Activated CD4-positive, alpha-beta T cell treated with anti-CD3 and anti-CD28 coated beads for 36 hours (primary cell): ENCODE results near the gene ERCC1. TPM values are rescaled to one million over a fixed set of nuclear protein-coding genes. Genes with fewer than 3 reads are reported as not detected.
"Not testable (repeated sequence)": the region's sequence is repeated elsewhere in the genome, so short reads cannot be mapped to it uniquely, and the experiment has no call there.

Experiments used
- ATAC-seq: fragments of 200-7000 bp; cut with Tn5 transposase; one replicate; pipeline ENCODE4 v1.10.0; 2021; ENCODE audit warnings: mild to moderate bottlenecking, moderate library complexity
- CTCF ChIA-PET: fragments of 350-600 bp; sonication (Branson Sonifier 250); formaldehyde crosslinking; loops from one replicate; lab custom pipeline; 2021; ENCODE audit warnings: antibody characterized with exemption; lab: Charles Lee
- POLR2A ChIA-PET: fragments of 350-600 bp; sonication (Branson Sonifier 250); formaldehyde crosslinking; loops from one replicate; lab custom pipeline; 2021; ENCODE audit warnings: antibody characterized with exemption, inconsistent platforms; lab: Charles Lee
- DNase-seq: peaks from one replicate; pipeline ENCODE4 v3.0.0-alpha.2; 2020
- H3K27ac Mint-ChIP-seq: one replicate; pipeline ENCODE4 v1.8.0; 2021; ENCODE audit warnings: mixed read lengths
- H3K27me3 Mint-ChIP-seq: one replicate; pipeline ENCODE4 v1.8.0; 2021; ENCODE audit warnings: mixed read lengths
- H3K36me3 Mint-ChIP-seq: one replicate; pipeline ENCODE4 v1.8.0; 2021; ENCODE audit warnings: low read depth, mixed read lengths
- H3K4me1 Mint-ChIP-seq: one replicate; pipeline ENCODE4 v1.8.0; 2021; ENCODE audit warnings: mixed read lengths
- H3K4me3 Mint-ChIP-seq: one replicate; pipeline ENCODE4 v1.8.0; 2021; ENCODE audit warnings: mild to moderate bottlenecking, moderate library complexity, mixed read lengths
- H3K9me3 Mint-ChIP-seq: one replicate; pipeline ENCODE4 v1.8.0; 2021; ENCODE audit warnings: low read depth, mixed read lengths
- intact Hi-C, 2 experiments: fragments of 100-400 bp; cut with DNase I in 1 of 2; cut with micrococcal nuclease in 1 of 2; formaldehyde crosslinking; loops; one replicate each; pipeline versions ENCODE4 v1.14.2 to v1.15.1; 2022 to 2024; cut with DNase I, micrococcal nuclease
- total RNA-seq, 2 experiments: library from RNA; stranded (reverse); gene quantifications; one replicate each; pipeline ENCODE4 v1.2.3, GENCODE V29; 2021

The ERCC1 gene
- total RNA-seq, 2 experiments from 2014 or later, result 58.1 to 71.8 TPM

DNA sequence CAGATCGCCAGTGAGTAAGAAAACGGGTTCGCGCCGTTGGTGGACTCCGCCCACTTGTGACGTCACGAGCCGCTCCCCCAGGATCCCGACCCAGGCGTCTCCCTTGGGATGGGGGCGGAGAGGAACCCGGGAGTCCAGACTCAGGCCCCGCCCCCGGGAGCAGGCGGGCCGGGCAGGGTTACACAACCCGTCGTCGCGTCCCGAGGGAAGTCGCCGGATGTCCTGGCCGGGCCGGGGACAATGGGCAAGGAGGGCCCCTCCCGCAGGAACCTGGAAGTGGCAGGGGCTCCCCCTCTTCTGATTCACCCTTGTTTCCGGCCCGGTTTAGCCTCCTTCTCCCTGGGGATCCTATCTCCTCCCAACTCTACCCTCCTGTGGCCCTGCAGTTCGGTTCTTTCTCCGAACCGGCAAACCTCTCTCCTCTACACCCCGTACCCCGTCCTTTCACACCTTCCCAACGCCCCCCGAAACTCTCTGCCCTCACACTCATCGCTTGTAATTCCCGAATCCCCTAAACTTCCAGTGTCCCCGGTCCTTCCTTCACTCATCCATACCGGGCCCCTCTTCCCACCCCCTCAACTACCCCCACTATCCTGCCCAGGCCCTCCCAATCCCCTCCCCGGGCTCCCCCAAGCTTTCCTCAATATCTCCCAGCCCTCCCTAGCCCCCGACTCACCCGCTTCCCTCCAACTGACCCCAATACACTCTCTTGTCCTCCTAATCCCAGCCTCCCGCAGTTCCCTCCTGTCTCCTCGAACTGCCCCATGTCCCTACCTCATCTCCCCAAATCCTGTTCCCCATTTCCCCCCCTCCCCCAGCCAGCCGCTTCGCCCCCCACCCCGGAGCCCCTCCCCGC, 20.0 kb upstream of the ERCC1 start:
- Mint-ChIP-seq H3K36me3 (no peaks in the 10 kb centered on the region), H3K27me3 (no peaks in the 10 kb centered on the region), H3K9me3 (no peaks in the 10 kb centered on the region), H3K4me1 (peaks cover 47% of the 10 kb centered on the region), H3K4me3 (peak overlapping the region; percentile 74), H3K27ac (peak overlapping the region; percentile 83)
- POLR2A ChIA-PET, result no interaction called here
- intact Hi-C loops, result loop anchor here (1.0 to 5.0 kb wide), 4 partner anchors 24 to 349 kb away; partner anchors contain the start of genes DMWD (in 1 of the 2), FOSB (in 1 of the 2) and POLR1G (in 1 of the 2)
- CTCF ChIA-PET, result no interaction called here
- peak; percentile 79 for DNase-seq
- peak; percentile 46 for ATAC-seq

DNA sequence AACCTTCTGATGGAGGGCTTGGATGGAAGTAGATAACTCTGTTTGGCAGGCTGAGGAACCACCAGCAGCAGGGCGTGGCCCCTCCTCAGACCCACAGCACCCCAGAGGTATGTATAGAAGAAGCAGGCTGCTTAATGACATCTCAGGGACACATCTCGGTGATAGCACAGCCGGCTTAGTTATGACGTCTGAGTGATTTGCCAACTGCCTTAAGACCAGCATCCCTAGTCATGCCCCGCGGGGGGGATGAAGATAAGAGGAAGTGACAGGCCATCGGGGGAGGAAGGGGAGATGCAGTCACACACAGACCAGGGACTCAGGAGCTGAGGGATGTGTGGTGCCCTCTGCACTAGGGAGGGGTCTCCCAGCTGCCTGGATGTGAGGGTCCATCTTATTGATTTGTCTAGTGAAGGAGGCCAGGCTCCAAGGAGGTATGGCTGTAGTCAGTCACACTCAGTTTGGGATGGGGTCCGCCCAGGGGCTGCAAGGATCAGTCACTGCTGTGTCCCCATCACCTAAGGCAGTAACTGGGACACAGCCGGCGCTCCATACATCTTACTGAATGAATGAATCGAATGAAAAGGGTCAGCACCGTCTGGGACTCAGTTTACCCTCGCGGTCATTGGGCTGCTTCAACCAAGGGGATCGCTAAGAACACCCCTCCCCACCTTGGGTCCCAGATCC, 19.2 kb upstream of the ERCC1 start:
- Mint-ChIP-seq H3K4me1 (peaks cover 44% of the 10 kb centered on the region), H3K27ac (peak overlapping the region; percentile 14), H3K4me3 (peak overlapping the region; percentile 74), H3K9me3 (no peaks in the 10 kb centered on the region), H3K27me3 (no peaks in the 10 kb centered on the region), H3K36me3 (no peaks in the 10 kb centered on the region)
- ChIA-PET CTCF (interaction anchor here (0.8 kb wide), 1 partner anchor 10 kb away, joined by 3 read pairs; no protein-coding TSS in a partner anchor), POLR2A (no interaction called here)
- ATAC-seq (peak; percentile 22), DNase-seq (peak; percentile 68)
- intact Hi-C loops, result loop anchor here (2.0 to 5.0 kb wide), 3 partner anchors 36 to 349 kb away; partner anchors contain the start of genes DMWD (in 1 of the 2) and POLR1G (in 1 of the 2)

DNA sequence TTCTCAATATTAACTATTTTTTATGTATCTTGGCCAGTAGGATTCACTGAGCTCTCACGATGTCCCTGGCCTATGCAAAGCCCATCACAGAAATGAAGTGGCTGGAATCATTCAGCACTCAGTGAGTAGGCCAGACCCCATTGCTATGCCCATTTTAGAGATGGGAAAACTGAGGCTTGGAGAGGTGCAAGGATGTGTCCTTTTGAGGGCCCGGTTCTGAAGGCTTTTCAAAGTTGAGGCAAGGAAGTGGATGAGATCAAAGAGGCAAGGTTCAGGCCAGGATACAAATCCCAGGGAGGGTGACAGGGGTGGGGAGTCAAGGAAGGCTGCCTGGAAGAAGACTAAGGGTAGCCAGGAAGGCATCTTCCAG, 18.7 kb upstream of the ERCC1 start:
- Mint-ChIP-seq H3K4me1 (peaks cover 44% of the 10 kb centered on the region), H3K27me3 (no peaks in the 10 kb centered on the region), H3K9me3 (no peaks in the 10 kb centered on the region), H3K36me3 (no peaks in the 10 kb centered on the region), H3K4me3 (peak overlapping the region; percentile 74), H3K27ac (no peak overlapping the region)
- ATAC-seq, result no peak
- ChIA-PET POLR2A (no interaction called here), CTCF (interaction anchor here (0.7 to 0.8 kb wide), 2 partner anchors 10 to 36 kb away, joined by 3 read pairs; no protein-coding TSS in a partner anchor)
- DNase-seq, result no peak
- intact Hi-C loops, result loop anchor here (2.0 to 5.0 kb wide), 3 partner anchors 36 to 350 kb away; partner anchors contain the start of genes DMWD (in 1 of the 2) and POLR1G (in 1 of the 2)

DNA sequence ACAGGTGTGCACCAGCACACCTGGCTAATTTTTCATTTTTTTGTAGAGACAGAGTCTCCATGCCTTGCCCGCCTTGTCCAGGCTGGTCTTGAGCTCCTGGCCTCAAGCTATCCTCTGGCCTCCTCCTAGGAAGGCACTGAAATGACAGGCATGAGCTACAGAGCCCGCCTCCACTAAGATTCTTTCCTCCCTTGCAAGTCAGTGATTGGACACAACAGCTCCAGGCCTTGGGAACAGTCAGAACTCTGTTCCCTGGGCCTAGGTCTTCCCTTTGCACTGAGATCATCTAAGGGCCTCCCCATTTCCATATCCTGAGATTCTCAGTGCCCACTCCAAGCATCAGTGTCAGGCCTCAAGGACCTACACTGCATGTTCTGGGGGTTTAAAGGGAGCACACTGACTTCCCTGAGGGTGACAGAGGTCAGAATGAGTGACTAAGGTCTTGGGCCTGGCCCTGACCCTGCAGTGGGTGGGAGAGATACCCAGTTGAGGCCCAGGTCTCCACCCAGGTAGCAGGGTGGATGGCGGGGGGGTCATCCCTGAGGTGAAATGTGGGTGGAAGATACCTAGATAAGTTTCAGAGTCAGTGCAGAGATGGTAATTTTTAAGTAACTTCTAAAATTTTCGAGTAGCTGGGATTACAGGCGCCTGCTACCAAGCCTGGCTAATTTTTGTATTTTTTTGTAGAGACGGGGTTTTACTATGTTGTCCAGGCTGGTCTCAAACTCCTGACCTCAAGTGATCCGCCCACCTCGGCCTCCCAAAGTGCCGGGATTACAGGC, 17.3 kb upstream of the ERCC1 start:
- ChIA-PET CTCF (interaction anchor here (0.6 to 6.8 kb wide), 10 partner anchors 10 to 262 kb away, joined by 3 to 158 read pairs (median 3); partner anchors contain the start of gene FOSB), POLR2A (interaction anchor here (2.9 kb wide), 1 partner anchor 27 kb away, joined by 20 read pairs; the partner anchor contains the start of gene FOSB)
- Mint-ChIP-seq H3K36me3 (no peaks in the 10 kb centered on the region), H3K9me3 (no peaks in the 10 kb centered on the region), H3K27me3 (no peaks in the 10 kb centered on the region), H3K27ac (peak overlapping the region; percentile 63), H3K4me3 (peak overlapping the region; percentile 56), H3K4me1 (peaks cover 39% of the 10 kb centered on the region)
- DNase-seq (peak; percentile 16), ATAC-seq (no peak)
- intact Hi-C loops, result loop anchor here in 1 of 2 experiments (5.0 kb wide), 2 partner anchors 121 to 351 kb away; partner anchors contain the start of gene DMWD

DNA sequence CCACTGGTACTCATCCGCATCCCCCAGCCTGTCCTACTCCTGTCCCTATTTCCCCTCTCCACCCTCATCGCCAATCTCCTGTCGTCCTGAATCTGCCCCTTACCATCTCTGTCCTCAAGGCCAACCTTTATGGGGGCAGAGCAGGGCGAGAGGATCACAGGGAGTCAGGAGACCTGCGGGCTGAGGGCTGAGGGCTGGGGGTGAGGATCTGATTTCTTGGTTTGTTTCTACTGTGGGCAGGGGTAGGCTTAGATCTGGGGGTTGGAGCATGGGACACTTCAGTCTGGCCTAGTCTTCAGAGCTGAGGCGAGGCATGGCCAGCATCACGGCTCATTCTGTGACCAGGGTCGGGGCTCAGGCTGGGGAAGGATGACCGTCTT, 16.5 kb upstream of the ERCC1 start:
- H3K27me3 Mint-ChIP-seq, result no peaks in the 10 kb centered on the region
- no peaks in the 10 kb centered on the region for H3K9me3 Mint-ChIP-seq
- ATAC-seq, result no peak
- CTCF ChIA-PET, result interaction anchor here (0.6 to 6.8 kb wide), 21 partner anchors 8 to 455 kb away, joined by 3 to 158 read pairs (median 6); partner anchors contain the start of genes ERCC2 and FOSB
- POLR2A ChIA-PET, result interaction anchor here (0.6 to 2.9 kb wide), 4 partner anchors 27 to 252 kb away, joined by 3 to 20 read pairs (median 10); partner anchors contain the start of genes FOSB and QPCTL
- H3K4me1 Mint-ChIP-seq, result peaks cover 35% of the 10 kb centered on the region
- DNase-seq, result peak; percentile 19
- peak overlapping the region; percentile 63 for H3K27ac Mint-ChIP-seq
- H3K36me3 Mint-ChIP-seq, result no peaks in the 10 kb centered on the region
- intact Hi-C loops, result loop anchor here in 1 of 2 experiments (5.0 kb wide), 2 partner anchors 122 to 352 kb away; partner anchors contain the start of gene DMWD
- H3K4me3 Mint-ChIP-seq, result peak overlapping the region; percentile 56

DNA sequence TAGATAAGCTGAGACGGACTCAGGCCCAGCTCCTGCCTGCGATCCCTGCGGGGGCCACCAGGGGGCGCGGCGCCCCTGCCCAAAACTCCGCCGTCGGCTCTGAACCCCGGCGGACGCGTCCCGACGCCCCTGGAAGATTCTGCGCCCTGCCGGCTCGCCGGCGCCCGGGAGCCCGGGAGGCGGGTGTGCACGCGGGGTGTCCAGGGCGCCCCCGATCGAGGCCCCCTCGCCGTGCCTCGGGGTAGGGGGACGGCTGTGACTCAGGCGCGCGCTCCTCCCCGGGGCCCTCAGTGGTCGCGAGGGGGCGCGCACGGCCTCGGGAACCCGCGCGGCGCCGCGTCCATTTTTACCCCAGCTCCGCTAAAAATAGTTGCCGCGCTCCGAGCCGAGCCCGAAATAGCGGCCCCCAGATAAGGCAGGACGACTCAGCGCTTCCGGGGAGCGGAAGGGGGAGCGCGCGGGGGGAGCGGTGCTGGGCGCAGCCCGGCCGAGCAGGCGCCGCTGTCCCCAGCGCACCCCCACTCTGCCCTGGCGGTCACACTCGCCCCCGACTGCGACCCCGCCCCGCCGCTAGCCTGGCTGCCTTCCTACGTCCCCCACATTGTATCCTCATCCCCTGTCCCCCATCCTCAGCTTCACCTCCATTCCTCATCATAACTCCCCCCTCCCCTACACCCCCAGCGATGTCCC, 16.0 kb upstream of the ERCC1 start:
- Mint-ChIP-seq H3K4me1 (peaks cover 33% of the 10 kb centered on the region), H3K4me3 (peak overlapping the region; percentile 56), H3K9me3 (no peaks in the 10 kb centered on the region), H3K27me3 (no peaks in the 10 kb centered on the region), H3K27ac (peak overlapping the region; percentile 63), H3K36me3 (no peaks in the 10 kb centered on the region)
- CTCF ChIA-PET, result interaction anchor here (0.6 to 6.8 kb wide), 37 partner anchors 8 to 882 kb away, joined by 3 to 158 read pairs (median 4); partner anchors contain the start of genes EML2, ERCC2 and FOSB
- ATAC-seq (peak; percentile 70), DNase-seq (peak; percentile 90)
- intact Hi-C loops, result loop anchor here (1.0 to 5.0 kb wide), 7 partner anchors 28 to 353 kb away; partner anchors contain the start of genes DMWD (in 1 of the 2), FOSB (in 1 of the 2) and POLR1G (in 1 of the 2)
- POLR2A ChIA-PET, result interaction anchor here (0.6 to 2.9 kb wide), 10 partner anchors 11 to 321 kb away, joined by 3 to 20 read pairs (median 4); partner anchors contain the start of genes FOSB and QPCTL

DNA sequence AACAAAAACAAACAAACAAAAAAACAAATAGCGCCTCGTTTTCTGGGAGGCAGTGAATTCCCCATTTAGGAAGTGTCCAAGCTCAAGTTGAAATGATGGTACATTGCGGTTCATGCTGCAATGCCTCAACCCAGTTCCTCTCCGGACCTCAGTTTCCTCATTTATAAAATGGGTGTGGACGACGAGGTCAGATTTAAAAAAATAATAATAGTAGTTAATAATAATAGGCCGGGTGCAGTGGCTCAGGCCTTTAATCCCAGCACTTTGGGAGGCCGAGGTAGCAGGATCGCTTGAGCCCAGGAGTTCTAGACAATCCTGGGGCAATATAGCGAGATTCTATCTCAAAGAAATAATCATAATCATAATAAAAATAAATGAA, 15.5 kb upstream of the ERCC1 start:
- H3K9me3 Mint-ChIP-seq, result no peaks in the 10 kb centered on the region
- CTCF ChIA-PET, result interaction anchor here (0.6 to 6.8 kb wide), 34 partner anchors 8 to 882 kb away, joined by 3 to 158 read pairs (median 4); partner anchors contain the start of genes EML2, ERCC2 and FOSB
- H3K4me3 Mint-ChIP-seq, result peak overlapping the region; percentile 56
- H3K4me1 Mint-ChIP-seq, result peaks cover 29% of the 10 kb centered on the region
- H3K36me3 Mint-ChIP-seq, result no peaks in the 10 kb centered on the region
- H3K27me3 Mint-ChIP-seq, result no peaks in the 10 kb centered on the region
- ATAC-seq (no peak), DNase-seq (no peak)
- intact Hi-C loops, result loop anchor here (1.0 kb wide), 5 partner anchors 28 to 204 kb away; partner anchors contain the start of genes FOSB (in 1 of the 2) and POLR1G (in 1 of the 2)
- no peak overlapping the region for H3K27ac Mint-ChIP-seq
- POLR2A ChIA-PET, result interaction anchor here (0.6 to 2.9 kb wide), 9 partner anchors 10 to 321 kb away, joined by 3 to 20 read pairs (median 5); partner anchors contain the start of genes FOSB and QPCTL

DNA sequence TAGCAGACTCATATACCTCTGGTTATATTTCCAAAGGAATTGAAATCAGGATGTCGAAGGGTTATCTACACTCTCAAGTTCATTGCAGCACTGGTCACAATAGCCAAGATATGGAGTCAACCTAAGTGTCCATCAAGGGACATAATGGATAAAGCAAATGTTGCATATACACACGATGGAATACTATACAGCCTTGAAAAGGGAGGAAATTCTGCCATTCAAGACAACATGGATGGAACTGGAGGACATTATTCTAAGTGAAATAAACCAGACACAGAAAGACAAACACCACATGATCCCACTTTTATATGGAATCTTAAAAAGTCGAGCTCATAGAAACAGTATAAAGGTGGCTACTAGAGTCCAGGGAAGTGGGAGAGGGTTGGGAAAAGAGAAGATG, 13.6 kb upstream of the ERCC1 start:
- ATAC-seq (no peak), DNase-seq (no peak)
- H3K36me3 Mint-ChIP-seq, result no peaks in the 10 kb centered on the region
- POLR2A ChIA-PET, result interaction anchor here (0.6 kb wide), 1 partner anchor 82 kb away, joined by 4 read pairs; no protein-coding TSS in a partner anchor
- no peak overlapping the region for H3K4me3 Mint-ChIP-seq
- no peak overlapping the region for H3K27ac Mint-ChIP-seq
- peaks cover 14% of the 10 kb centered on the region for H3K4me1 Mint-ChIP-seq
- intact Hi-C loops, result no loop called here
- no peaks in the 10 kb centered on the region for H3K27me3 Mint-ChIP-seq
- CTCF ChIA-PET, result interaction anchor here (0.7 to 6.8 kb wide), 4 partner anchors 32 to 48 kb away, joined by 4 to 158 read pairs (median 5); no protein-coding TSS in a partner anchor
- H3K9me3 Mint-ChIP-seq, result no peaks in the 10 kb centered on the region

DNA sequence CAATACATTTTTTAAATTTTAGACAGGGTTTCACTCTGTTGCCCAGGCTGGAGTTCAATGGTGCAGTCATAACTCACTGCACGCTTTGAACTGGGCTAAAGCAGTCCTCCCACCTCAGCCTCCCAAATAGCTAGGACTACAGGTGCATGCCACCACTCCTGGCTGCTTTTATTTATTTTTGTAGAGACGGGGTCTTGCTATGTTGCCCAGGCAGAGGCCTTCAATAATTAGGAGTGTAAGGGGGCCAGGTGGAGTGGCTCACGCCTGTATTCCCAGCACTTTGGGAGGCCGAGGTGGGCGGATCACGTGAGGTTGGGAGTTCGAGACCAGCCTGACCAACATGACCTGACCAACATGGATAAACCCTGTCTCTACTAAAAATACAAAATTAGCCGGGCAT, 8.8 kb upstream of the ERCC1 start:
- DNase-seq, intact Hi-C loops, ATAC-seq, H3K36me3 Mint-ChIP-seq, H3K4me3 Mint-ChIP-seq, H3K9me3 Mint-ChIP-seq, H3K4me1 Mint-ChIP-seq, H3K27me3 Mint-ChIP-seq, H3K27ac Mint-ChIP-seq: not testable (repeated sequence)
- CTCF ChIA-PET, result interaction anchor here (0.7 to 1.2 kb wide), 3 partner anchors 15 to 82 kb away, joined by 3 to 4 read pairs (median 3); no protein-coding TSS in a partner anchor
- POLR2A ChIA-PET, result interaction anchor here (0.6 kb wide), 1 partner anchor 30 kb away, joined by 3 read pairs; no protein-coding TSS in a partner anchor
